GM21576 (cell line): ENCODE data around the gene OGDH.

Experiments used
- ATAC-seq: cut with Tn5 transposase; IDR thresholded peaks from one replicate; pipeline ENCODE4 v1.9.1; 2021; ENCODE audit warnings: mild to moderate bottlenecking, moderate library complexity; ENCODE audit not compliant: unreplicated experiment

The OGDH gene

GRCh38 chr7:44757739-44758138 is 151.3 kb downstream of the OGDH start:
- no peak for ATAC-seq
